ENCODE results near the gene NBAS. TPM values are rescaled to one million over a fixed set of nuclear protein-coding genes. Genes with fewer than 3 reads are reported as not detected.

The NBAS gene
- total RNA-seq, 2 experiments from 2014 or later = 24.4 to 28.8 TPM

DNA sequence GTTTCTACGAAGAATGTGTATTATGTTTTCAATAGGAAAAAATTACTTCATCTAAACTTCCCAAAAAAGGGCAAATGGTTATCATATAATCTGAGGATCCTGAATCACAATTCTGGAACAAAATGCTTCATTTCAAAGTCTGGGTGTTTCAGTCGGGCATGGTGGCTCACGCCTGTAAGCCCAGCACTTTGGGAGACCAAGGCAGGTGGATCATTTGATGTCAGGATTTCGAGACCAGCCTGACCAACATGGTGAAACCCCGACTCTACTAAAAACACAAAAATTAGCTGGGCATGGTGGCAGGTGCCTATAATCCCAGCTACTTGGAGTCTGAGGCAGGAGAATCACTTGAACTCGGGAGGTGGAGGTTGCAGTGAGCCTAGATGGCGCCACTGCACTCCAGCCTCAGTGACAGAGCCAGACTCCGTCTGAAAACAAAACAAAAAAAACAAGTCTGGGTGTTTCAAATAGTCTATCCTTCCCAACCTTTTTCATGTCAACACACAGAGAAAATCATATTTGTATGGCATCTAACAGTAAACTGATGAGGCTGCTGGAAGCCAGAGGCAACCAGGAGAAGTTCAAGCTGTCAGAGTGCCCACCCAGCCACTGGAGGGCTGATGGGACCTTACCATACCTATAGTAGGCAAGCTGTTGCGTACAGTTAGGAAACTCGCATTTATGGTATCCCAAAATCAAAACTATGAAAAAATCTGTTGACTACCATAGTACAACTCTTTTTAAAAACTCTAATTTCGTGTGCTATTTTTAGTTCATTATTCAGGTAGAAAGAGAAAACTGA is 14.6 kb downstream of the NBAS start:
- H3K9me2 ChIP-seq (ENCODE audit: insufficient read depth, low read length) = no peaks in the 10 kb centered on the region
- intact Hi-C loops (cut with micrococcal nuclease; ENCODE audit: unreplicated experiment) = no loop called here
- TF ChIP-seq CTCF (conservative IDR thresholded peaks at IDR 0.05; ENCODE audit: low read length) = peak; percentile 84
- TF ChIP-seq EZH2phosphoT487 (IDR thresholded peaks at IDR 0.05; ENCODE audit: borderline replicate concordance, low read depth, low read length) = no peak
- H3K9me3 ChIP-seq (ENCODE audit: low read length) = no peaks in the 10 kb centered on the region
- H2AFZ ChIP-seq (ENCODE audit: low read length) = no peak overlapping the region
- H3K36me3 ChIP-seq (ENCODE audit: insufficient read depth, low read length) = peaks cover 6% of the 10 kb centered on the region; the same call in 1 of the 2 replicates
- ChIA-PET CTCF (ENCODE audit: unreplicated experiment) (no interaction called here), POLR2A (interaction anchor here (0.5 kb wide), 1 partner anchor 26 kb away, joined by 3 read pairs; no protein-coding TSS in a partner anchor)
- no peaks in the 10 kb centered on the region for H3K4me1 ChIP-seq (ENCODE audit: insufficient read depth, low read length, poor library complexity, severe bottlenecking)
- H3K27ac ChIP-seq (ENCODE audit: low read depth, low read length, poor library complexity, severe bottlenecking) = no peak overlapping the region
- no peak for DNase-seq (ENCODE audit: low spot score)
- no TSS peak for BruUV-seq (replicated peaks)
- H3K4me2 ChIP-seq (ENCODE audit: low read length) = no peak overlapping the region
- no peak overlapping the region for H3K4me3 ChIP-seq (ENCODE audit: low read depth, low read length, poor library complexity, severe bottlenecking)
- no peaks in the 10 kb centered on the region for H3K79me2 ChIP-seq (ENCODE audit: insufficient read depth, low read depth, low read length)
- no peaks in the 10 kb centered on the region for H4K20me1 ChIP-seq (ENCODE audit: insufficient read depth, low read length)

DNA sequence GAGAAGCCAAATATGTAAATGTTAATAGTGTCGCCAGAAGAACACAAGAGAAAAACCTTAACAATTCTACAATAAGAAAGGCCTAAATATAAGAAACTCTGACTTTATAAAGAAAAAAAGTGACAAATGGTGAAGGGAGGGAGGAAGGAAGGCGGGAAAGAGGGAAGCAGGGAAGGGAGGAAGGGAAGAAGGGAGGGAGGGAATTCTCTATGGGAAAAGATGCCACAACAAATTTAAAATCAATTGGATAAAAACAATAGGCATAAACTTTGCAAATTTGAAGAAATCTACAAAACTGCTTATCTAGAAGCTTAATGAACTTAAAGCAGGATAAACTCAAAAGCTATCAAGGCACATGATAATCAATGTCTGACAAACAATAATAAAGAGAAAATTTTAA is 16.9 kb downstream of the NBAS start:
- Histone ChIP-seq H3K4me3 (ENCODE audit: low read depth, low read length, poor library complexity, severe bottlenecking) (no peak overlapping the region), H3K36me3 (ENCODE audit: insufficient read depth, low read length) (peaks cover 4% of the 10 kb centered on the region; the same call in 1 of the 2 replicates), H2AFZ (ENCODE audit: low read length) (no peak overlapping the region), H3K4me2 (ENCODE audit: low read length) (no peak overlapping the region), H3K27ac (ENCODE audit: low read depth, low read length, poor library complexity, severe bottlenecking) (no peak overlapping the region), H3K4me1 (ENCODE audit: insufficient read depth, low read length, poor library complexity, severe bottlenecking) (peaks cover 16% of the 10 kb centered on the region), H3K9me3 (ENCODE audit: low read length) (no peaks in the 10 kb centered on the region), H3K79me2 (ENCODE audit: insufficient read depth, low read depth, low read length) (no peaks in the 10 kb centered on the region), H4K20me1 (ENCODE audit: insufficient read depth, low read length) (peaks cover 5% of the 10 kb centered on the region; the same call in 1 of the 2 replicates), H3K9me2 (ENCODE audit: insufficient read depth, low read length) (no peaks in the 10 kb centered on the region)
- BruUV-seq (replicated peaks) = no TSS peak
- POLR2A ChIA-PET = interaction anchor here (0.5 kb wide), 1 partner anchor 17 kb away, joined by 4 read pairs; the partner anchor contains the start of gene NBAS
- CTCF ChIA-PET (ENCODE audit: unreplicated experiment) = no interaction called here
- intact Hi-C loops (cut with micrococcal nuclease; ENCODE audit: unreplicated experiment) = no loop called here
- TF ChIP-seq CTCF (conservative IDR thresholded peaks at IDR 0.05; ENCODE audit: low read length) (no peak), EZH2phosphoT487 (IDR thresholded peaks at IDR 0.05; ENCODE audit: borderline replicate concordance, low read depth, low read length) (no peak)
- DNase-seq (ENCODE audit: low spot score) = no peak

- DNase-seq (ENCODE audit: low spot score) = no peak
- H4K20me1 ChIP-seq (ENCODE audit: insufficient read depth, low read length) = peaks cover 5% of the 10 kb centered on the region; the same call in 1 of the 2 replicates
- no peak overlapping the region for H3K4me3 ChIP-seq (ENCODE audit: low read depth, low read length, poor library complexity, severe bottlenecking)
- no peaks in the 10 kb centered on the region for H3K9me2 ChIP-seq (ENCODE audit: insufficient read depth, low read length)
- no peaks in the 10 kb centered on the region for H3K9me3 ChIP-seq (ENCODE audit: low read length)
- no peak overlapping the region for H3K4me2 ChIP-seq (ENCODE audit: low read length)
- no peak overlapping the region for H2AFZ ChIP-seq (ENCODE audit: low read length)
- BruUV-seq (replicated peaks) = no TSS peak
- TF ChIP-seq CTCF (conservative IDR thresholded peaks at IDR 0.05; ENCODE audit: low read length) (no peak), EZH2phosphoT487 (IDR thresholded peaks at IDR 0.05; ENCODE audit: borderline replicate concordance, low read depth, low read length) (no peak)
- peaks cover 20% of the 10 kb centered on the region for H3K4me1 ChIP-seq (ENCODE audit: insufficient read depth, low read length, poor library complexity, severe bottlenecking)
- intact Hi-C loops (cut with micrococcal nuclease; ENCODE audit: unreplicated experiment) = no loop called here
- ChIA-PET POLR2A (no interaction called here), CTCF (ENCODE audit: unreplicated experiment) (no interaction called here)
- peaks cover 4% of the 10 kb centered on the region; the same call in 1 of the 2 replicates for H3K36me3 ChIP-seq (ENCODE audit: insufficient read depth, low read length)
- H3K79me2 ChIP-seq (ENCODE audit: insufficient read depth, low read depth, low read length) = no peaks in the 10 kb centered on the region
- H3K27ac ChIP-seq (ENCODE audit: low read depth, low read length, poor library complexity, severe bottlenecking) = no peak overlapping the region
These were observed 17.6 kb downstream of the NBAS start for GRCh38 chr2:15543541-15543940.

All from OCI-LY7 (cell line).